GDM1 (cell line): ENCODE data around the gene SLC16A11.

Source experiments
- DNase-seq: peaks from one replicate; lab custom pipeline; 2025; lab: John Stamatoyannopoulos, UW

SLC16A11 gene

DNA sequence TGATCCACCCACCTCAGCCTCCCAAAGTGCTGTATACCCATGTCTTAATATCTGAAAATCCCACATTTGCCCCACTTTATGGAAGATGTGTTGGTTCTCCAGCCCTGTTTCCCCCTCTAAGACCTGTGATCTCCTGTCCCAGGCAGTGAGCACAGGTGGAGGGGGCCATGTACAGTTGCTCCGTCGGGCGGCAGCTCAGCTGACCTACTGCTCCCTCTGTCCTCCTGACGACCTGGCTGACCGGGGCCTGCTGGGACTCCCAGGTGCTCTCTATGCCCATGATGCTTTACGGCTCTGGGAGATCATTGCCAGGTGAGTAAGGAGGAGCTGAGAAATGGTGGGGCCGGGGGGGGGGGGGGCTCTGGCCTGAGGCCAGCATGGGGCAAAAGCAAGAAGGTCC, 38.2 kb downstream of the SLC16A11 start:
- DNase-seq, result no peak

DNA sequence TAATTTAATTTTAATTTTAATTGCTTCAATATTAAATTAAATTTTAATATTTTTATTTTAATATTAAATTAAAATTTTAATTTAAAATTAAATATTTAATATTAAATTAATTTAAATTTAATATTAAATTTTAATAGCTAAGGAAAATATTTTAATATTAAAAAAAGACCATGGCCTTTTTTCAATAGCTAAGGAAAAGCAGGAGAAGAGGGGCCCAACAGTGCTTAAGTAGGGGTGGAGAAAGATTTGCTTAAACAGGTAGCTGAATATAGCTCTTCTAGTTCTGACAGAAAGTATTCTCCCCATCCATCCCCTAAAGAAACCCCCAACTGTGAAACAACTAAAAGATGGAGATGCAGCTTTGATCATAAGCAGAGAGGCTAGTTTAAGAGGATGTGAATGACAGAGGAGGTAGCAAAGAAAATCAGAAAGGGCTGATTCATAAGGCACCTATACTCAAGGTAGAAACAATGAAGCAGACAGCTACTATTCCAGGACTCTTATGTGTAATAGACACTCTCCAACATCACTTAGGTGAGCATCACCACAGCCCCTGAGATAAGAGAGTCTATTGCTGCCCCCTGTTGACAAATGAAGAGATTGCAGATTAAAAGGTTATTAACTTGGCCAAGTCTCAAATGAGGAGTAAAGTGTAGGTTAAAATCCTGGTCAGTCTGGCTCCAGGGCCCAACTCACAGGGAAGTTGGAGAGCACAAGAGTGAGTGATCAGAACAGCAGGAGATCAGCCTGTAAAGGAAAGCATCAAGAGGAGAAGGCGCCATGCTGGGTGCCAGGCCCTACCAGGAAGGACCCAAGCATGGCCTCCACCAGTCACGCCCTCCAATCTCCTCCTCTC, 39.3 kb downstream of the SLC16A11 start:
- peak; percentile 34 for DNase-seq

DNA sequence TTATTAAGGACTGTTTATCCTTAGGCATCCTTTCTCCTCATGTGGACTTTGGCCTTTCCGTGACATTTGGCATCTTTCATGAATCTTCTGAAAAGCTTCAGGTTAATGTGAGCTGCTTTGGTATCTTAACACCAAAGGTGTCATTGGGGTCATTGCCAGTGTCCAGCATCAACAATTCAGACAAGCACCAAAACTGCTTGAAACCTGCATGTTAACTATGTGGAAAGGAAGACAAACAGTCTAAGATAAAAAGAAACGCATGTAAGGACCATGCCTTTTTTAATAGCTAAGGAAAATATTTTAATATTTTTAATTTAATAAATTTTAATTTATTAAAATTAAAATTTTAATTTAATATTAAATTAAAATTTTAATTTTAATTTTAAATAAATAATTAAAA, 40.1 kb downstream of the SLC16A11 start:
- no peak for DNase-seq

DNA sequence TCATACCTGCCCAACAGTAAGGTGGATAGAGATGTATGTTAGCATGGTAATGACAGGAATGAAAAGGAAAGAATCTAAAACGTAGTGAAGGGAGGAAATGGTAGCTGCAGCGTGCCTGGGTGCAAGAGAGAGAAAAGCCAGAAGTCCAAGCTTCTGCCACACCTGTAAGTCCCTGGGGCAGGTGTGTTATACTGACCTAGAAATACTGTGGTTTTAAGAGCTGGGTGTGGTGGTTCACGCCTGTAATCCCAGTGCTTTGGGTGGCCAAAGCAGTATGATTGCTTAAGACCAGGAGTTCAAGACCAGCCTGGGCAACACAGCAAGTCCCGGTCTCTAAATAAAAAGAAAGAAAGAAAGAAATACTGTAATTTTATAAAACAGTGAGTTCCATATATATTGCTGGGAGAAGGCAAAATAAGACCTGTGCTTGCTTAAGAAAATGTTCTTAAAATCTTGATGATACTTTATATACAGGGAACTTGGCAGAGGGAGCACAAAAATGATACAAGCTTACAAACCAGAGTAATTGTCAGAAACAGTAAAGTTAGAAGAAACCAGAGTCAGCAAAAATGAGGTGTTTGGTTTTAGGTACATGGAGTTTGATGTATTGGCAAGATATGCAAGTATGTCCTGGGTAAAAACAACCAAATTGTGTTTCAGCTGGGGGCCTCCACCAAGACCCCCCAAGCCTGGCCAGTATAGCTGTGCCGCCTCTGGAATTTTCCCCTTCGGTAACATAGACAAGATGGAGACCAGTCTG, 41.4 kb downstream of the SLC16A11 start:
- DNase-seq, result no peak

DNA sequence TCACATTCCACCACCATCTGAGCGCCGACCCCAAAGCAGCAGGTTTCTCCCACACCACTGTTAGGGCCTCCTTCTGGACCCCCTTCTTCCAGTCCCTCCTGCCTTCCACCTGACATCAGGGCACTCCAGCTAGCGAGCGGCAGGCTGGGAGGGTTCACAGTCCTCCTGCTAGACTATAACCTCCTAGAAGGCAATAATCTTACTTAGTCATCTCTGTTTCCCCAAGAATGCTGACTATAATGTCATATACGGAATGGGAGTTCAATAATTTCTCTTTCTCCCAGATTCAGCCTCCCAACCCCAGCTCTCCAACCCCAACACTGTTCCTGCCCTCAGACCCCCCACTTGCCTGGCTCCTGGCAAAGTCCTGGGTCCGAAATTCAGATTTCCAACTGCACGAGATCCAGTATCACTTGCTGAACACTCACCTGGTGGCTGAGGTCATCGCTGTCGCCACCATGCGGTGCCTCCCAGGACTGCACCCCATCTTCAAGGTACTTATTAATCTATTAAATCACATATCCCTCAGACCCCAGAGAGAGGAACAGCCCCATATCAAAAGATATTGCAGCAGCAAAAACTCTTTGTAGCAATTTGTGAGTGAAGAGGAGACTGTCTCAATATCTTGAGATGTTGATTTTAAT, 42.5 kb downstream of the SLC16A11 start:
- no peak for DNase-seq

DNA sequence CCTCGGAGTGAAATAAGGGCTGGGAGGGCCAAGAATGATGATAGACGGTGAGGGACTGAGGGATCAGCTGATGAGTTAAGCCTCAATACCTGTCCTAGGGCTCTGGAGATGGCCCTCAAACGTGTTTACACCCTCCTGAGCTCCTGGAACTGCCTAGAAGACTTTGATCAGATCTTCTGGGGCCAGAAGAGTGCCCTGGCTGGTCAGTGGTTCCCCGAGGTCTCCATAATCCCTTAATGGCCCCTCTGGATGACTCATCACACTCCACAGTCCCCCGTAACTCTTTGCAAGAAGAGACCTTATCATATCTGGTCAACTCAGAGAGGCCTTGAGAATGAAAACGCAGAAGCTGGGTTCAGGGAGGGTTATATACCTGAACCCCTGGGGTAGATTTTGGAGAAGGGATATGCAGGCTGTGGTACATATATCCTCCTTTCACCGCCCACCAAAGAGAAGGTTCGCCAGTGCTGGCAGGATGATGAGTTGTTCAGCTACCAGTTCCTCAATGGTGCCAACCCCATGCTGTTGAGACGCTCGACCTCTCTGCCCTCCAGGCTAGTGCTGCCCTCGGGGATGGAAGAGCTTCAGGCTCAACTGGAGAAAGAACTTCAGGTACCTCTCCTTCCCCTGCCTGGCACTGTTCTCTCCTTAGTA, 44.9 kb downstream of the SLC16A11 start:
- no peak for DNase-seq

DNA sequence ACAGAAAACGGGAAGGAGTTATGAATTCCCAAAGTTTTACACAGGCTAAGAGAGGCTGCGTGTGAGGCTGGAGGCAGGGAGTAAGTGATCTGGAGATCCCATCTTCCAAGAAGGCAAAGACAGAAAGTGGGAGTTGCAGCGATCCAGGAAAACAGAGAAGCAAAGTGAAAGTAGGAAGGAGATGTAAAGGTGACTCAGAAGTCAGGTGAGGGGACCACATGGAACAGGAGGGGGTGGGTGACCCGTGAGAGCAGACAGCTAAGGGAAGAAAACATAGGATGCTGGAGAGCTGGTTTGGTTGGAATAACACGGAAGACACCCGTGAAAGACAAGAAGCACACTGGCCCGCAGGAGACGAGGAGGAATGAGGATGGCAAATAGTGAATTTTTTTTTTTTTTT, 46.7 kb downstream of the SLC16A11 start:
- no peak for DNase-seq

DNA sequence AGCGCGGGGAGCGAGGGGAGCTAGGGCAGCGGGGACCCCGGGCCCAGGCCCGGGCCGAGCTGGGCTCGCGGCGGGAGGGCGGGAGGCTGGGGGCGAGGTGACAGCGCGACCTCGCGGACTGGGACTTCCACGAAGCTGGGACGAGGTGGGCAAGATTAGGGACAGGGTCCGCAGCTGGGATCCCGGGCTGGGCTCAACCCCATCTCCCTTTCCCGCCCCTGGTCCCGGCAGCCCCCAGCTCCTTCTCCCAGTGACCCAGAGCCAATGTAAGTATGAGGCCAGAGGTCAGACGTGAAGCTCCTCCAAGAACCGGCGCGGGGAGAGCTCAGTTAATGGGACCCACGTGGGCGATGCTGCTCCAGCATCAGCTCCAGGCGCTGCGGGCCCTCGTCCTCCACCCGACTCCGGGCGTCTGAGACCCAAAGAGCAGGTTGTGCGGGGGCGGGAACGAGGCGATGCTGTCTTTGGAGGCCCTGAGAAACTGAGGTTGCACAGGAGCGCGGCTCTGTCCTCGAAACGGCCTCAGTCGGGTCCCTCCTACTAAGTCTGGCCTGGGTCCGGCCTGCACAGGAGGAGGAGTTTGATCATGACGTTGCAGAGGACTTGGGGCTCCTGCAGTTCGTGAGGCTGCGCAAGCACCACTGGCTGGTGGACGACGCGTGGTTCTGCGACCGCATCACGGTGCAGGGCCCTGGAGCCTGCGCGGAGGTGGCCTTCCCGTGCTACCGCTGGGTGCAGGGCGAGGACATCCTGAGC, 47.5 kb downstream of the SLC16A11 start:
- DNase-seq, result no peak

DNA sequence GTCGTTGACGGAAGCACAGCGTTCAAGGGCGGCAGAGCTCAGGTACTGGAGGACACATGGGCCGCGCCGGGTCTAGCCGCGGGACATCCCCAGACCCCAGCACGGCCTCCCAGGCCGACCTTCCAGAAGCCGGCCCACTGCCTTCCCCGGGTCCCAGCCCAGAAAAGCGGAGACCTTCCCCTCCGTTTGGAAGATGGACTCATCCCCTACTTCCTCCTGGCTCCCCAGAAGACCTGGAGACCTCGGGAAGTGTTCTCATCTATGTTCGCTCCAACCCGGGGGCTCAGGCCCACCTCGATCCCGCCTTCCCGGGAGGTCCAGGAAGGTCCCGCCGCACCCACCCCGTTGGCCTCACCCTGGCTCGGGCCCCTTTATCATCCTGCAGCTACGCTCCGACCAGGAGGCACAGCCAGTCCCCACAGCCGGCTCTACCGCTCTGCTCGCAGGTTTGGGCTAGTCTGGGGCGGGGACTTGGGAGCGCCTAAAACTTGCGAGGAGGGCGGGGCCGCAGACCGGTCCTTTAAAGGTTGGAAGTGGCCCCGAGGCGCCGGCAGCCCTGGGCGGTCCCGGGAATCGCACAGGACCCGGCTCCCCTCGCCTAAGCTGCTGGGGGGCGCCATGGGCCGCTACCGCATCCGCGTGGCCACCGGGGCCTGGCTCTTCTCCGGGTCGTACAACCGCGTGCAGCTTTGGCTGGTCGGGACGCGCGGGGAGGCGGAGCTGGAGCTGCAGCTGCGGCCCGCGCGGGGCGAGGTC, 48.2 kb downstream of the SLC16A11 start, which contains the start of gene ALOX12:
ALOX12 (plus strand) TSS at position 550 of the 756 bp plus-strand sequence; CDS start at position 619, 69 bp downstream.
- DNase-seq, result no peak

DNA sequence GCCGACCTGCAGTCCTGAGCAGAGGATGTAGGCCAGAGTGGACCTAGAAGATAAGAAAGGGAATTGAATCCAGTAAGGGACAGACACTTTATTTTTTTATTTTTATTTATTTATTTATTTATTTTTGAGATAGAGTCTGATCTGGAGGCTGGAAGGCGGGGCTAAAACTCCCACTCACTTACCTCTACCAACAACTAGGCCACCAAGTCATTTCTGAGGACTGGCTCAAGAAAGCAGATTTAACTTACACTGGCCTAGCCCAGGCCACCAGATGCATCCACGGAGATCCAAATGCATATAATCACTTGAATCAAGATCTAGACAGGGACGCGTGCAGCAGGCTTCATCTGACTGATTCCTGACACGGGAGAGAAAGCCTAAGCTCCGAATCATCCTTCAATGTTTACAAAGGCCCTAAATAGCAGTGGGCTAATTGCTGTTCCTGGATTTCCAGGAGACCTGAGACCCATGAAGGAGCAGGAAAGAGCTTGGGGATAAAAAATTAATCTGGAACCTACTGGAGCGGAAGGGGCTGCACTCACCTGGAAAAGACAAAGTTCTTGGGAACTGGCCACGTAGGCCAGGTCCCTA, 49.1 kb downstream of the SLC16A11 start:
- DNase-seq, result no peak

DNA sequence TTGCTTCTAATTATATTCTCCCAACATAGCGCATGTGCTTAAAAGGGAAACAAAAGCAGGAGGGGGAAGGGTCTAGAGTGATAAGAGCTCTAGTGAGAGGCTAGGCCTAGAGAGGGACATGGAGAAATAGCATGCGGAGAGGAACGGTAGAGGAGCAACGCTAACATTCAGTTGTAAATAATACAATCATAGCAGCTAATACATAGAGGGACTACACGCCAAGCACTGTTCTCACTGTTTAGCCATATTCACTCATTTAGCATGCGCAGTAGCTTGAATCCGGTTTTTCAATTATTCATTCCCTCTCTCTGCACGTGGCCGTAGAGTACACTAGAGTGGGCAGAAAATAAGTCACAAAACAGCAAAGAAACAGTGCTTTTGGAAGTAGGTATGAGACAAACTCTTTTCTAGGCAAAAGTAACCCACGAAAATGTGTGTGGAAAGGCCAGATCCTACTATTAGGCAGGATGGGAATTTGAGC, 49.7 kb downstream of the SLC16A11 start:
- DNase-seq, result no peak

DNA sequence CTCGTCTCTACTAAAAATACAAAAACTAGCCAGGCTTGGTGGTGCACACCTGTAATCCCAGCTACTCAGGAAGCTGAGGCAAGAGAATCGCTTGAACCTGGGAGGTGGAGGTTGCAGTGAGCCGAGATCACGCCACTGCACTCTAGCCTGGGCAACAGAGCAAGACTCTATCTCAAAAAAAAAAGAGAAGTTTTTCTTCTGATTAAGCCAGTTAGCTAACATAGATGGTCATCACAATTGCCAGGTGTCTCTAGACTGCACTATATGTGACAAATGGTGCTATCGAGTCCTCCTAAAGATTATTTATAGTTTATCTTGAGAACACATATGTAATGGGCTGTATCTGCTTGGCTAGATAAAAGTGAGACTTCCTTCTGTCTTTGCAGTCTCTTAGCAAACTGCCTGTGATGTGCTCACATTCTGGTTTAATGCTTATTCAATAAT, 50.3 kb downstream of the SLC16A11 start:
- peak; percentile 14 for DNase-seq
